SK-N-SH (cell line): ENCODE results near the gene CDC37. TPM values are rescaled to one million over a fixed set of nuclear protein-coding genes. Genes with fewer than 3 reads are reported as not detected.
A peak's percentile ranks its signal among the peaks of the same experiment; 100 is the strongest.
"Not testable (repeated sequence)": the region's sequence is repeated elsewhere in the genome, so short reads cannot be mapped to it uniquely, and the experiment has no call there.

Experiments
- CTCF ChIA-PET: fragments of 300-600, 350-600 bp; formaldehyde crosslinking; extraction: SDS; loops from one replicate; lab custom pipeline; 2021; lab: Yijun Ruan, JAX
- POLR2A ChIA-PET: fragments of 350-600 bp; sonication (Branson Sonifier 250); formaldehyde crosslinking; extraction: SDS; loops from one replicate; lab custom pipeline; 2020; ENCODE audit warnings: antibody characterized with exemption, inconsistent platforms; lab: Yijun Ruan, JAX
- DNase-seq: peaks from one replicate; pipeline ENCODE4 v3.0.0; 2012
- H2AFZ ChIP-seq: fragments of 200-600 bp; sonication (generic); 2 replicates; pipeline ENCODE4 v1.8.1; 2016; ENCODE audit warnings: antibody characterized with exemption, mild to moderate bottlenecking, low read depth
- H3F3A ChIP-seq: fragments of 200-600 bp; sonication (generic); replicated peaks from 2 replicates; pipeline ENCODE3; 2016; ENCODE audit warnings: antibody characterized with exemption, mild to moderate bottlenecking; ENCODE audit not compliant: insufficient read depth
- H3K27ac ChIP-seq, 2 experiments: fragments of 200-500 bp in 1 of 2; fragments of 200-600 bp in 1 of 2; sonication (Bioruptor generic) in 1 of 2; sonication (generic), shearing (Covaris generic) in 1 of 2; 2 replicates each; pipeline versions ENCODE4 v1.5.1 to v1.6.1; 2014 to 2016; ENCODE audit warnings: low read depth in 2 of 2, inconsistent platforms in 1 of 2, low read length in 1 of 2, mild to moderate bottlenecking in 1 of 2, mixed read lengths in 1 of 2
- H3K27me3 ChIP-seq: fragments of 200-600 bp; sonication (generic), shearing (Covaris generic); 2 replicates; pipeline ENCODE4 v1.6.1; 2016; ENCODE audit warnings: mixed run types; ENCODE audit not compliant: insufficient read depth
- H3K36me3 ChIP-seq, 2 experiments: fragments of 200-500 bp in 1 of 2; fragments of 200-600 bp in 1 of 2; sonication (Bioruptor generic) in 1 of 2; sonication (generic) in 1 of 2; replicated peaks in 1 of 2; 2 replicates each; pipeline versions ENCODE3 to v1.5.1; 2014 to 2016; ENCODE audit warnings: low read length in 1 of 2, mild to moderate bottlenecking in 1 of 2; ENCODE audit not compliant: insufficient read depth in 2 of 2, control insufficient read depth in 1 of 2
- H3K4me1 ChIP-seq, 2 experiments: fragments of 200-500 bp in 1 of 2; fragments of 200-600 bp in 1 of 2; sonication (Bioruptor generic) in 1 of 2; sonication (generic), shearing (Covaris generic) in 1 of 2; 2 replicates each; pipeline versions ENCODE4 v1.5.1 to v1.6.1; 2014 to 2016; ENCODE audit warnings: low read depth in 1 of 2, low read length in 1 of 2, mixed run types in 1 of 2; ENCODE audit not compliant: insufficient read depth in 2 of 2, control insufficient read depth in 1 of 2
- H3K4me2 ChIP-seq: fragments of 200-600 bp; sonication (generic), shearing (Covaris generic); 2 replicates; pipeline ENCODE4 v1.6.1; 2017; ENCODE audit warnings: mixed run types
- H3K4me3 ChIP-seq, 2 experiments: fragments of 200-500 bp in 1 of 2; fragments of 200-600 bp in 1 of 2; sonication (Bioruptor generic) in 1 of 2; sonication (generic), shearing (Covaris generic) in 1 of 2; 2 replicates each; pipeline versions ENCODE4 v1.5.1 to v1.8.1; 2014 to 2016; ENCODE audit warnings: low read depth in 2 of 2, inconsistent platforms in 1 of 2, low read length in 1 of 2, mild to moderate bottlenecking in 1 of 2, mixed read lengths in 1 of 2, moderate library complexity in 1 of 2
- H3K79me2 ChIP-seq: fragments of 200-600 bp; sonication (generic); 2 replicates; pipeline ENCODE4 v1.8.1; 2017; ENCODE audit warnings: mild to moderate bottlenecking; ENCODE audit not compliant: insufficient read depth
- H3K9ac ChIP-seq: fragments of 200-600 bp; sonication (generic); 2 replicates; pipeline ENCODE4 v1.6.1; 2017; ENCODE audit warnings: mixed run types
- H3K9me2 ChIP-seq: fragments of 200-600 bp; sonication (generic); 2 replicates; pipeline ENCODE4 v1.6.1; 2017; ENCODE audit warnings: mixed run types
- H3K9me3 ChIP-seq: fragments of 200-600 bp; sonication (generic); 2 replicates; pipeline ENCODE4 v1.6.1; 2017; ENCODE audit warnings: mixed run types, mild to moderate bottlenecking, moderate library complexity
- H4K20me1 ChIP-seq: fragments of 200-600 bp; sonication (generic); 2 replicates; pipeline ENCODE4 v1.6.1; 2017; ENCODE audit warnings: mild to moderate bottlenecking, mixed run types; ENCODE audit not compliant: insufficient read depth
- CHD2 ChIP-seq: fragments of 150-350 bp; IDR thresholded peaks from 2 replicates; pipeline ENCODE4 v1.6.1; 2018; ENCODE audit warnings: low read length; ENCODE audit not compliant: partially characterized antibody
- EZH2phosphoT487 ChIP-seq: fragments of 200-600 bp; sonication (generic); IDR thresholded peaks from 2 replicates; pipeline ENCODE4 v1.6.1; 2017; ENCODE audit warnings: low read depth, mixed run types, mild to moderate bottlenecking, antibody characterized with exemption, moderate library complexity, borderline replicate concordance
- FOXJ3 ChIP-seq: sonication (generic); formaldehyde crosslinking; IDR thresholded peaks from 2 replicates; pipeline ENCODE4 v1.5.1; 2020; ENCODE audit warnings: mild to moderate bottlenecking, missing genetic modification reagents
- GATA2 ChIP-seq: sonication (generic); formaldehyde crosslinking; IDR thresholded peaks from 2 replicates; pipeline ENCODE4 v1.5.0; 2020; ENCODE audit warnings: mild to moderate bottlenecking, missing genetic modification reagents
- JUND ChIP-seq: IDR thresholded peaks from 2 replicates; pipeline ENCODE4 v1.4.0; 2012
- MEF2A ChIP-seq: IDR thresholded peaks from 2 replicates; pipeline ENCODE4 v1.4.0; 2012; ENCODE audit warnings: low read depth, borderline replicate concordance
- MXI1 ChIP-seq: IDR thresholded peaks from 2 replicates; pipeline ENCODE4 v1.6.1; 2012; ENCODE audit warnings: mild to moderate bottlenecking, low read depth, low read length, improper control_type of control experiment
- RFX5 ChIP-seq: IDR thresholded peaks from 2 replicates; pipeline ENCODE4 v1.6.1; 2012; ENCODE audit warnings: mild to moderate bottlenecking, improper control_type of control experiment, low read length
- SIN3A ChIP-seq: IDR thresholded peaks from 2 replicates; pipeline ENCODE4 v1.6.1; 2012; ENCODE audit warnings: low read depth, mild to moderate bottlenecking, low read length, moderate library complexity, borderline replicate concordance
- SMC3 ChIP-seq: IDR thresholded peaks from 2 replicates; pipeline ENCODE4 v1.6.1; 2012; ENCODE audit warnings: low read depth, low read length, improper control_type of control experiment
- TCF12 ChIP-seq: IDR thresholded peaks from 2 replicates; pipeline ENCODE4 v1.4.0; 2012
- TEAD4 ChIP-seq: IDR thresholded peaks from 2 replicates; pipeline ENCODE4 v1.4.0; 2012; ENCODE audit warnings: mild to moderate bottlenecking, borderline replicate concordance; ENCODE audit not compliant: insufficient read depth
- WGBS: methylation state at CpG from one replicate; pipeline ENCODE4 v1.1.6; 2017; ENCODE audit warnings: low lambda C conversion rate; 5-methylcytosine and 5-hydroxymethylcytosine counted together
- polyA plus RNA-seq, 3 experiments: library from polyadenylated mRNA; depleted of rRNA; stranded (reverse); fragments of >200 nt; gene quantifications; 2 replicates each; pipeline ENCODE4 v1.2.3, GENCODE V29; 2012
- TF ChIP-seq, protein P1 (sequence below): fragments of 200-600 bp; sonication (generic); IDR thresholded peaks from 2 replicates; pipeline ENCODE4 v1.6.1; 2017; ENCODE audit warnings: antibody characterized with exemption, mild to moderate bottlenecking, moderate library complexity
- TF ChIP-seq, protein P2 (sequence below): IDR thresholded peaks from 2 replicates; pipeline ENCODE4; 2012
- TF ChIP-seq, protein P3 (sequence below): IDR thresholded peaks from 2 replicates; pipeline ENCODE4 v1.4.0; 2012; ENCODE audit warnings: low read depth, borderline replicate concordance
- TF ChIP-seq, protein P4 (sequence below): fragments of 150-350 bp; IDR thresholded peaks from 2 replicates; pipeline ENCODE4 v1.6.1; 2016; ENCODE audit warnings: mild to moderate bottlenecking, low read depth, low read length

Gene CDC37
- polyA plus RNA-seq, 1 of the 3 experiments (the other 2 are of a cell fraction): 1,026 TPM

DNA sequence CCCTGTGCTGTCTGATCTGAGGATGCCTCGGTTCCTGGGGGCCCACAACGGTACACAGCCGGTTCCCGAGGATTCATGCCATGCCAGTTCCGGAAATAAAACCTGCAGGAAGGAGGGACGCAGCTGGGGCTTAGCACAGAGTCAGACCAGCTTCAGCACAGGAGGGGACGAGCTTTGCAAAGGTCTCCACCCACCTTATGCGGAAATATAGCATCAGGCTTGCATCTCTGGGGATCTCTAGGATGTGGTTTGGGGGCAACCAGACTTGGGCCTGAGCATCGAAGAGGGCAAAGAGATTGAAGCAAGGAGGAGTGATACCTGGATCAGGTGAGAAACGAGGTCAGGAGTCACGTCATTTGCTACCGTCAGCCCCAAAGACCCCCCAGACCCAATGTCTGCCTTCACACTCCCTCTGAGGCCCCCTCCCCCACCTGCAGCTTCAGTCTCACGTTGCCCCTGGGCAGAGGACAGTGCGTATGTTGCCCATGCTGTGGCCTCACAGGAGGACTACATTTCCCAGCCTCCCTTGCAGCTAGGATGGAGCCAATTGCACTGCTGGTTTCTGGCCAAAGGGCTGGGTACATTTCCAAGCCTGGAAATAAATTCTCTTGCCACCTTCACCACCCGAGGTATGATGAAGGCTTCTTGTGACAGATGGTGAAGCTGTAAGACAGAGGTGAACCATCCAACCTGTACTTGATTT is 35.1 kb downstream of the CDC37 start:
- ChIA-PET POLR2A (no interaction called here), CTCF (interaction anchor here (1.4 to 1.8 kb wide), 3 partner anchors 12 to 110 kb away, joined by 4 to 9 read pairs (median 5); partner anchors contain the start of gene TYK2)
- H3K27ac ChIP-seq: no peak overlapping the region
- no peaks in the 10 kb centered on the region for H3K27me3 ChIP-seq
- H2AFZ ChIP-seq: no peak overlapping the region
- no peaks in the 10 kb centered on the region for H4K20me1 ChIP-seq
- TF ChIP-seq, protein P1, sequence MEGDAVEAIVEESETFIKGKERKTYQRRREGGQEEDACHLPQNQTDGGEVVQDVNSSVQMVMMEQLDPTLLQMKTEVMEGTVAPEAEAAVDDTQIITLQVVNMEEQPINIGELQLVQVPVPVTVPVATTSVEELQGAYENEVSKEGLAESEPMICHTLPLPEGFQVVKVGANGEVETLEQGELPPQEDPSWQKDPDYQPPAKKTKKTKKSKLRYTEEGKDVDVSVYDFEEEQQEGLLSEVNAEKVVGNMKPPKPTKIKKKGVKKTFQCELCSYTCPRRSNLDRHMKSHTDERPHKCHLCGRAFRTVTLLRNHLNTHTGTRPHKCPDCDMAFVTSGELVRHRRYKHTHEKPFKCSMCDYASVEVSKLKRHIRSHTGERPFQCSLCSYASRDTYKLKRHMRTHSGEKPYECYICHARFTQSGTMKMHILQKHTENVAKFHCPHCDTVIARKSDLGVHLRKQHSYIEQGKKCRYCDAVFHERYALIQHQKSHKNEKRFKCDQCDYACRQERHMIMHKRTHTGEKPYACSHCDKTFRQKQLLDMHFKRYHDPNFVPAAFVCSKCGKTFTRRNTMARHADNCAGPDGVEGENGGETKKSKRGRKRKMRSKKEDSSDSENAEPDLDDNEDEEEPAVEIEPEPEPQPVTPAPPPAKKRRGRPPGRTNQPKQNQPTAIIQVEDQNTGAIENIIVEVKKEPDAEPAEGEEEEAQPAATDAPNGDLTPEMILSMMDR: no peak
- TF ChIP-seq TEAD4: no peak
- TF ChIP-seq GATA2 (CRISPR knock-in tag): no peak
- TF ChIP-seq FOXJ3 (CRISPR knock-in tag): no peak
- TF ChIP-seq EZH2phosphoT487: no peak
- no peak for TF ChIP-seq JUND
- no peak for TF ChIP-seq SIN3A
- no peak for TF ChIP-seq MXI1
- TF ChIP-seq RFX5: no peak
- TF ChIP-seq, protein P2, sequence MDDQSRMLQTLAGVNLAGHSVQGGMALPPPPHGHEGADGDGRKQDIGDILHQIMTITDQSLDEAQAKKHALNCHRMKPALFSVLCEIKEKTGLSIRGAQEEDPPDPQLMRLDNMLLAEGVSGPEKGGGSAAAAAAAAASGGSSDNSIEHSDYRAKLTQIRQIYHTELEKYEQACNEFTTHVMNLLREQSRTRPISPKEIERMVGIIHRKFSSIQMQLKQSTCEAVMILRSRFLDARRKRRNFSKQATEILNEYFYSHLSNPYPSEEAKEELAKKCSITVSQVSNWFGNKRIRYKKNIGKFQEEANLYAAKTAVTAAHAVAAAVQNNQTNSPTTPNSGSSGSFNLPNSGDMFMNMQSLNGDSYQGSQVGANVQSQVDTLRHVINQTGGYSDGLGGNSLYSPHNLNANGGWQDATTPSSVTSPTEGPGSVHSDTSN: no peak
- no peak for TF ChIP-seq CHD2
- TF ChIP-seq, protein P3, sequence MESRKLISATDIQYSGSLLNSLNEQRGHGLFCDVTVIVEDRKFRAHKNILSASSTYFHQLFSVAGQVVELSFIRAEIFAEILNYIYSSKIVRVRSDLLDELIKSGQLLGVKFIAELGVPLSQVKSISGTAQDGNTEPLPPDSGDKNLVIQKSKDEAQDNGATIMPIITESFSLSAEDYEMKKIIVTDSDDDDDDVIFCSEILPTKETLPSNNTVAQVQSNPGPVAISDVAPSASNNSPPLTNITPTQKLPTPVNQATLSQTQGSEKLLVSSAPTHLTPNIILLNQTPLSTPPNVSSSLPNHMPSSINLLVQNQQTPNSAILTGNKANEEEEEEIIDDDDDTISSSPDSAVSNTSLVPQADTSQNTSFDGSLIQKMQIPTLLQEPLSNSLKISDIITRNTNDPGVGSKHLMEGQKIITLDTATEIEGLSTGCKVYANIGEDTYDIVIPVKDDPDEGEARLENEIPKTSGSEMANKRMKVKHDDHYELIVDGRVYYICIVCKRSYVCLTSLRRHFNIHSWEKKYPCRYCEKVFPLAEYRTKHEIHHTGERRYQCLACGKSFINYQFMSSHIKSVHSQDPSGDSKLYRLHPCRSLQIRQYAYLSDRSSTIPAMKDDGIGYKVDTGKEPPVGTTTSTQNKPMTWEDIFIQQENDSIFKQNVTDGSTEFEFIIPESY: no peak
- TF ChIP-seq TCF12: no peak
- no peak for TF ChIP-seq SMC3
- TF ChIP-seq, protein P4, sequence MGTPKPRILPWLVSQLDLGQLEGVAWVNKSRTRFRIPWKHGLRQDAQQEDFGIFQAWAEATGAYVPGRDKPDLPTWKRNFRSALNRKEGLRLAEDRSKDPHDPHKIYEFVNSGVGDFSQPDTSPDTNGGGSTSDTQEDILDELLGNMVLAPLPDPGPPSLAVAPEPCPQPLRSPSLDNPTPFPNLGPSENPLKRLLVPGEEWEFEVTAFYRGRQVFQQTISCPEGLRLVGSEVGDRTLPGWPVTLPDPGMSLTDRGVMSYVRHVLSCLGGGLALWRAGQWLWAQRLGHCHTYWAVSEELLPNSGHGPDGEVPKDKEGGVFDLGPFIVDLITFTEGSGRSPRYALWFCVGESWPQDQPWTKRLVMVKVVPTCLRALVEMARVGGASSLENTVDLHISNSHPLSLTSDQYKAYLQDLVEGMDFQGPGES: no peak
- TF ChIP-seq MEF2A: no peak
- H3K9ac ChIP-seq: no peak overlapping the region
- H3K79me2 ChIP-seq: no peaks in the 10 kb centered on the region
- peaks cover 20 to 23% of the 10 kb centered on the region in 2 experiments for H3K36me3 ChIP-seq
- H3K4me3 ChIP-seq: no peak overlapping the region
- H3K4me1 ChIP-seq: no peaks in the 10 kb centered on the region
- no peaks in the 10 kb centered on the region for H3F3A ChIP-seq
- H3K9me3 ChIP-seq: no peaks in the 10 kb centered on the region
- WGBS: 95% methylated on average over 13 of the region's 15 CpGs
- DNase-seq: peak; percentile 44
- no peak overlapping the region for H3K4me2 ChIP-seq
- H3K9me2 ChIP-seq: no peaks in the 10 kb centered on the region

DNA sequence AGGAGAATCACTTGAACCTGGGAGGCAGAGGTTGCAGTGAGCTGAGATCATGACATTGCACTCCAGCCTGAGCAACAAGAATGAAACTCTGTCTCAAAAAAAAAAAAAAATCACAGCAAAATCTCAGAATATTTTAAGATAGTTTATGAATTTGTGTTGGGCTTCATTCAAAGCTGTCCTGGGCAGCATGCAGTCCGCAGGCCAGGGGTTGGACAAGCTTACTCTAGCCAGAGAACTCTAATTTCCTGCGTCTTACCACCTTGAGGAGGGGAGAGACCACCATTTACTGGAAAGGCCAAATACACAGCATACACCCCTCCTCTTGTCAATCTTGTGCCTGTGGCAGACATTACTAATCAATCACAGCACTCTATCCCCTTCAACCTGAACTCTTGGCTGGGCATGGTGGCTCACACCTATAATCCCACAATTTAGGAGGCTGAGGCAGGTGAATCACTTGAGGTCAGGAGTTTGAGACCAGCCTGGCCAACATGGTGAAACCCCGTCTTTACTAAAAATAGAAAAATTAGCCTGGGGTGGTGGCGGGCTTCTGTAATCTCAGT is 36.3 kb downstream of the CDC37 start:
- DNase-seq, H3K27ac ChIP-seq, H3K79me2 ChIP-seq, H3K4me3 ChIP-seq, POLR2A ChIA-PET, H3F3A ChIP-seq, H3K4me1 ChIP-seq, H3K9me2 ChIP-seq, H2AFZ ChIP-seq, H3K4me2 ChIP-seq, H4K20me1 ChIP-seq, H3K27me3 ChIP-seq, H3K9me3 ChIP-seq, H3K9ac ChIP-seq: not testable (repeated sequence)
- H3K36me3 ChIP-seq: peaks cover 16 to 23% of the 10 kb centered on the region in 2 experiments
- CTCF ChIA-PET: interaction anchor here (0.6 to 1.8 kb wide), 5 partner anchors 8 to 109 kb away, joined by 3 to 9 read pairs (median 4); partner anchors contain the start of gene TYK2
- WGBS: 96% methylated on average over 3 of the region's 4 CpGs
